ENCODE measurements around the gene BCL3.

BCL3 gene

GRCh38 chr19:44744871-44745332 is 3.6 kb upstream of the BCL3 start:
- no peak for DNase-seq

- no peak for DNase-seq
Observed at GRCh38 chr19:44745341-44745831, 3.1 kb upstream of the BCL3 start.

- DNase-seq = no peak
Observed at GRCh38 chr19:44745887-44746600, 2.5 kb upstream of the BCL3 start.

- DNase-seq = no peak
Observed at GRCh38 chr19:44746616-44746945, 1.9 kb upstream of the BCL3 start.

GRCh38 chr19:44746946-44747738 is 1.4 kb upstream of the BCL3 start:
- DNase-seq = peak; percentile 66

GRCh38 chr19:44747739-44748425 is 626 bp upstream of the BCL3 start:
- peak; percentile 14 for DNase-seq

GRCh38 chr19:44749292-44749691 is 784 bp downstream of the BCL3 start:
- no peak for DNase-seq

- no peak for DNase-seq
Observed at GRCh38 chr19:44749994-44750393, 1.5 kb downstream of the BCL3 start.

GRCh38 chr19:44752123-44752815 is 3.8 kb downstream of the BCL3 start:
- no peak for DNase-seq

- no peak for DNase-seq
Observed at GRCh38 chr19:44752816-44753625, 4.5 kb downstream of the BCL3 start.

- no peak for DNase-seq
Observed at GRCh38 chr19:44753626-44753931, 5.1 kb downstream of the BCL3 start.

- DNase-seq = peak; percentile 2
Observed at GRCh38 chr19:44753932-44754749, 5.6 kb downstream of the BCL3 start.

GRCh38 chr19:44754750-44755080 is 6.2 kb downstream of the BCL3 start:
- DNase-seq = no peak

GRCh38 chr19:44755219-44755618 is 6.7 kb downstream of the BCL3 start:
- DNase-seq = no peak

- DNase-seq = no peak
Observed at GRCh38 chr19:44756089-44756562, 7.6 kb downstream of the BCL3 start.

GRCh38 chr19:44757057-44757734 is 8.7 kb downstream of the BCL3 start:
- DNase-seq = no peak

- DNase-seq = no peak
Observed at GRCh38 chr19:44757735-44758505, 9.4 kb downstream of the BCL3 start.

GRCh38 chr19:44758596-44758995 is 10.1 kb downstream of the BCL3 start:
- no peak for DNase-seq

GRCh38 chr19:44759083-44759804 is 10.7 kb downstream of the BCL3 start:
- no peak for DNase-seq

Measured in midbrain (tissue), 1 donor.